Fibroblast of skin of left biceps (primary cell): ENCODE measurements around the gene RD3L.

Experiments
- DNase-seq, 2 experiments: peaks; one replicate each; pipeline ENCODE4 v3.0.0-alpha.2; 2013; ENCODE audit warnings: low read depth in 2 of 2

RD3L gene

DNA sequence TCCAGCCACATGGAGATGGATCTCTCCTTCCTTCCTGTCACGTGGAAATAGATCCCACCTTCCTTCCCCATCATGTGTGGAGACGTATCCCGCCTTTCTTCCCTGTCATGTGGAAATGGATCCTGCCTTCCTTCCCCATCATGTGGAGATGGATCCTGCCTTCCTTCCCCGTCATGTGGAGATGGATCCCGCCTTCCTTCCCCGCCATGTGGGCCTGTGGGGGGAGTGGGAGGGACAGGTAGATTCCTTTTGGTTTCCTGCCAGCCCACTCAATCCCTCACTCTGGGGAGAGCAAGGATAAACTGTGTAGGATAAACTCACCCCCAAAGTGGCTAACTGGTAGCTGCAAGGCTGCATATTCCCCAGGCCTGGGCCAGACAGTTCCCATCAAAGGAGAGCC, 45.8 kb downstream of the RD3L start:
- DNase-seq, result no peak

DNA sequence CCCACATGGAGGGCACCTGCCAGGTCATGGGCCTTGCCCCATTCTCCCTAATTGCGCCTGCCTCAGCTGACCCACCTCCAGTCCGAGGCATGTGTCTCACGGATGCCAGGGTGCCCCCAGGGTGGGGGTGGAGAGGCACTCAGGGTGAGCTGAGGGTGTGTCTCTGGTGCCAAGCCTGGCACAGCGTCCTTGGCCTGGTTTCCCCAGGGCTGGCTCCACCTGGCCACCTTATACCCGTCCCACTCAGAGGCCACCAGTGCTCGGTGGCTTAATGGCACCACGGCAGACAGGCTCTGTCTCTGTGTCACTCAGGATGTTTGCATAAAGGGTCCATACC, 47.6 kb downstream of the RD3L start:
- no peak for DNase-seq

DNA sequence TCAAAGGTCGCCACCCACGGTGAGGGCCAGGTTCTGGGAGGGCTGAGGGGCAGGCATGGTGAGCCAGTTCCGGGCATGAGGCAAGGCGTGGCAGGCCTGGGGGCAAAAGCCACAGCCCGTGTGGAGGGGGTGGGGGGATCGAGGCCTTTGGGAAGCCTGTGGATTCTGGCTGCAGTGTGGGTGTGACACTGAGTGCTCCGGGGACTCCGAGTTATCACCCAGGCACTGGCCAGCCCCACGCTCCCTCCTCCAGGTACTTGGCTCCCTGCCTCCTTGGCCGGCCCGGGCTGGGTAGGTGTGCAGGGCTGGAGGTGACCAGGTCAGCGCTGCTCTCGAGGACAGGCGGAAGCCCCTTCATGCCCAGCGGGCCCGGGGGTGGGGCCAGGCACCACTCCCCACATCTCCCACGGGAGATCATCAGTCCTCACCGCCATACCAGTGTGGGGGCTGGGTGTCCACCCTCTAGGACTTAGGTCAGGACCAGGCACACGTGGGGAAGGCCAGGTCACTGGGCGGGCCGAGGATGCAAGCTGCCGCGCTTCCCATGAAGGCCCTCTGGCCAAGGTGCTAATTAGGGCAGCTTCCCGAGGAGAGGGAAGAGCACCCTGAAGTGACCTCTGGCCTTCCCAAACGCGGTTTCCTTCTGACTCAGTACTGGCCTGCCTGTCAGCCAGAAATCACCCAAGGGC, 48.2 kb downstream of the RD3L start:
- DNase-seq, result no peak

DNA sequence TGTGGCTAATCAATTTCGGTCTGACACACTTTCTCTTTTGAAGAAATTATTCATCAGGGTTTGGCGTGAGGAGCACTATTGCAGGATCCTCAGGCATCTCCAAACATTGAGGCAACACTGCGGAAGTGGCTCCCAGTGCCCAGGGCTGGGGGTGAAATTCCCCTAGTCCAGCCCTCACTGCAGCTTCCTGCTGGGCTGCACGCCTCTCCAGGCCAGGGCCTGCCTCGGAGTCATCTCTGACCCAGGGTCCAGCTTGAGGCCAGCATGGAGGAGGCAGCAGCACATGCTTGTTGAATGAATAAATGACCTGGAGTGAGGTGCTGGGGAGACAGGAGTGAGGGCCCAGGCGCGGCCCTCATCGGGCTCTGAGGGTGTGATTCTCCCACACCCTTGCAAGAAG, 50.1 kb downstream of the RD3L start:
- no peak for DNase-seq

DNA sequence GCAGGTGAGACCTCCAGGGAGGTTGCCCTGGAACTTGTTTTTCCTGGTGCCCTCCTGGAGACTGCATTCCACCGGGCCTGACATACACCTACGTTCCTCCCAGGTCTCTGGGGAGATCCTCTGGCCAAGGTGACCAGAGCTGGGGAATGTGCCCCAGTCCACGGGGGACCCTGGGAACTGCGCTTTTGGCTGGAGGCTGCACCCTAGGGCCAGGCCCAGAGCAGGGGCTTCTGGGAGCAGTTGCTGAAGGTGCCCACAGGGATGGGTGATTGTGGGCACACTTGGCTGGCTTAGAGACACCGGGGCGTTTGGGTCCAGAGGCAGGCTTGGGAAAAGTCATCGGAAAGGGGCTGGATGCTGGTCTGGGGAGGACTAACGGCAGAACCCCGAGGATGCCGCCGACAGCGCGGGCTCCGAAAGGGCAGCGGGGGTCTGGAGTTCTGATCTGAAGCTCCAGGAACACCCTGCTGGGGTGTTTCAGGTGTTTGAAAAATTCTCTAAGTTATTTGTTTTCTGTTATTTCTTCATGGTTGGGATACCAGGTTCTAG, 50.6 kb downstream of the RD3L start:
- DNase-seq, result no peak

DNA sequence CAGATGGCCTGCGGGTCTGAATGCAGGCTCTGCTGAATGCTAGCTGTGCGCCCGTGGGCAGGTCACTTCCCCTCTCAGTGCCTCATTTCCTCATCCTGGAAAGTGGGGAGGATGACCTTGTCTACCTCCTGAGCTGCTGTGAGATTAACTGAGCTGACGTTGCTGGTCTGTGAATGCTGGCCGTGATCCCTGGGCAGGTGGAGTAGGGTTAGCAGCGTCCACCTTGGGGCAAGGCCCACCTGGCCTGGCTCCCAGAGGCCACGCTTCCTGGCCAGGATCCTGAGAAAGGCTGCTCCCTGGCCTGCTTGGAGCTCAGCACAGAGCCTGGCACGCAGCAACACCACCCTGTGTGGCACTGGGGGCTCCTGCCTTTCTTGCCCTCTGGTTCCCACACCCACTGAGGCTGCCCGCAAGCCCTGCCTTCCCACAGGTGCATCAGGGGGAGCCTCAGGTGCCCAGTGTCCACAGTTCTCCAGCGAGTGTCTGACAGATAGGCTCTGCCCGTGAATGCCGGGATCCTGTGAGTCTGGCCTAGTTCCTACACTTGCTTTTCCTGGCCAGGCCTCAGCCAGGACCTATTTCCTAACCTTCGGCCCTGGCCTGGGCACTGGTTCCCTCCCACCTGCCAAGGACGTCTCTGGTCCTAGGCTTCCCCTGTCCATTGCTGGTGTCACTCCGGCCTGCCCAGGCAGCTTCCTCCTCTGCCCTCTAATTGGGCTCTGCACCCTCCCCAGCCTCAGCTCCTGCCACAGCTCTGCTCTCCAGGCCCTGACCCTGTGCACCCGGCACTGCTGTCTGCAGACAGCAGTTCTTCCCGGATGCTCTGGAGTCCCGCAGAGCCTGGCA, 51.3 kb downstream of the RD3L start:
- no peak for DNase-seq
